GM19193 (cell line): ENCODE data around the gene ALX1.

Experiments
- POLR2A ChIP-seq: IDR thresholded peaks from 4 replicates; pipeline ENCODE4 v1.6.1; 2011; ENCODE audit not compliant: insufficient read depth, insufficient read length; ENCODE audit errors: extremely low read depth

Gene ALX1

DNA sequence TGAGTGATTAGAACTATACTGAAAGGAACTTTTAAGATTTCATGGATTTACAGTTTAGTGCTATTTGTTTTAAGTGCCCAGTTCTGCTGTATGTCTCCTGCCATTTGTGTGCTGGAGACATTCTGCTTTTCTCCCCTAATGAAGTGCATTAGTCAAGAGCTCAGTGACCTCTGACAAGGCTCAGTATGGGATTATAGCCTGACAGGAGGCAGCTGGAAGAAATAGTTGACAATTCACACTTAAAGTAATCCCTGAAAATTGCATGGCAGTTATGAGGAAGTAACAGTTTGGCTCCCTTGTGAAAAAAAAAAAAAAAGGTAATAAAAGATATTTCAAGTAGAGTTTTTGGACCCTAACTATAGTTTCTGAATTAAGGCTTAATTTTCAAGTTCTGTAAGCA is 70.3 kb downstream of the ALX1 start:
- no peak for TF ChIP-seq POLR2A
